ENCODE measurements around the gene RHBDD3.
A peak's percentile ranks its signal among the peaks of the same experiment; 100 is the strongest.

The RHBDD3 gene

DNA sequence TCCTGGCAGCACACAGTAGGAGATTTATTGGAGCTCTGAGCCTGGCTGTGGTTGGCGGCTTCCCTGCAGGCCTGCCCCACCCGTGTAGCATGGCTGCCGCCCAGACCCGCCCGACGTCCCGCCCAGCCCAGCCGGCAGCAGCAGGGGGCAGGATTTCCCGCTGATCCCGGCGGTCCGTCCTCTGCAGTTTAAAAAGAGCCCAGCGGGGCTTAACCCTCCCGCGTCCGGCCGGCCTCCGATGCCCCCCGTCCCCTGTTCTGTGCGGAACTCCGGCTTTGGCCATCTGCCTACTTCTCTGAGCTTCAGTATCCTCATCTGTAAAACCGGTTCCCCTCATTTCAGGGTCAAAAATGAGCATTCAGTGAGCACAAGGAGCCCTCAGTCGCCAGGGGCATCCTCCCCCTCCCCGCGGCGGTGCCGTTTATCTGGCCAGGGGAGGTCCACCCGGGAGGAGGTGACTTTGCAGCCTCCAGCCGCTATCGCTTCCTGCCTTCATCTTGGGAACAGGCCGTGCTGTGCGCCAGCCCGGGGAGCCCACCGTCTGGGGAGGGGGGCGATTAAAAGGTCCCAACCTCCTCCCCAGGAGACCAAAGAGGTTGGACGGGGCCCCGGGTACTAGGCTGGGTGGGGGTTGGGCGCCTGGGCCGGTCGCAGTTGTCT, 38.5 kb upstream of the RHBDD3 start, which contains the start of gene GAS2L1:
GAS2L1 (plus strand) TSS at position 476 of the 660 bp plus-strand sequence. CDS start 1,456 bp downstream, outside the sequence.
- DNase-seq (ENCODE audit: low read depth, low spot score), result peak; percentile 68

- no peak for DNase-seq (ENCODE audit: low read depth, low spot score)
These were observed 38.0 kb upstream of the RHBDD3 start for GRCh38 chr22:29305836-29306174.

DNA sequence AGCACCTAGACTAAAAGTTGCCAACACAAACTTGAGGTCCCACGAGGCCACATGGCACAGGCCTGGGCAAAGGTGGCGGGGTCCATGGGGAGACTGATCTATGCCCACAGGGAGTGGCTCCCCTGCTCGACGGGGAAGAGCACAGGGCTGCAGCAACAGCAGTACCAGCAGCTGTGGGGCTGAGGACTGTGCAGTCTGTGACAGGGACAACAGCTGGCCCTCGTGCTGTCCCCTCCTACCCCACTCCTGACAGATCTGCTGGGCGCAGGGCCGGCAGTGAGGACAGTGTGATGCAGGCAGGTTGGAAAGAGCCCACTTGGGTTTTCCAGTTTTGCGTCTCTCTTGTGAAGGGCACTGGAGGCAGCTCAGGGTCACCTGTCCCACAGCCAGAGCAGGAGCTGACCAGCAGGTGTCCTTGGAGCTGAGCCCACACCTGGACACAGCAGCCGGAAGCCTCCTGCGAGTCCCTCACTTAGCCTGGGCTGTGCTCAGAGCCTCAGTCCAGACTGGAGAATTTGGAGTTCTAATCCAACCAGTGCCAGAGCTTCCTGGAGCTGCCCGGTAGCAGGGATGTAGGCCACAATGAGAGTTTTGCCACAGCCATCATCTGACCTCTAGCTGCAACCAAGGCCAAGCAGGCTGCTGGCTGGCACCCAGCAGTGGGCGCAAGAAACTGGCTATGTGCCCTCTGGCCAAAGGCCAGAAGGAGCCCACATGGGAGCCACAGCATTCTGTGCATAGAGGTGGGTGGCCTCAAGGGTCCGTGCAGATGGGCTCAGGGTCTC, 35.1 kb upstream of the RHBDD3 start:
- DNase-seq (ENCODE audit: low read depth, low spot score), result no peak

GRCh38 chr22:29302402-29302680, 34.6 kb upstream of the RHBDD3 start:
- DNase-seq (ENCODE audit: low read depth, low spot score), result no peak

DNA sequence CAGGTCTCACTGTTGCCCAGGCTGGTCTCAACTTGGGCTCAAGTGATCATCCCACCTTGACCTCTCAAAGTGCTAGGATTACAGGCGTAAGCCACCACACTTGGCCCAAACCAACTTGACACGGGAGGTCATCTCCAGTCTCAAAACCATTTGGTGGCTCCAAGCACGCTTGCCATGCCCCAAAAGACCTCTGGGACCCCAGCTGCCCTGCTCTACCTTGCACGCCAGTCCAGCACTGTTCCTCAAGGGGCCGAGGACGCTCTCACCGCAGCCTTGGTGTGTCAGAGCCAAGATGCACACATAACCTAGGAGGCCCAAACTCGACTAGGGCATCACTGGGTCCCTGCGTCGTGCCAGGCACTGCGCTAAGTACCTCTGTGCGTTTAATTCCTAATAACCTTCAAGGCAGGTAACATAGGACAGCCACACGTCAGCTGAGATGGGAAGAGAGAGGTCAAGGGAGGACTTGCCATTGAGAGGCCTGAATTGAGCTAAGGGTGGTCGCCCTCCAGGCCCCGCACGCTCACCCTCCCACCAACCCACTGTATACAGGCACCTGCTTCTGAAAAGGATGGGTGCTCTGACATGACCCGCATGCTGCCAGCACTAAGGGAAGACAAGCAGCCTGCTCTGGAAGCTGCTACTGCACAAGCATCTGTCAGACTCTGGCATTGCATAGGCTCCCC, 34.1 kb upstream of the RHBDD3 start:
- no peak for DNase-seq (ENCODE audit: low read depth, low spot score)

DNA sequence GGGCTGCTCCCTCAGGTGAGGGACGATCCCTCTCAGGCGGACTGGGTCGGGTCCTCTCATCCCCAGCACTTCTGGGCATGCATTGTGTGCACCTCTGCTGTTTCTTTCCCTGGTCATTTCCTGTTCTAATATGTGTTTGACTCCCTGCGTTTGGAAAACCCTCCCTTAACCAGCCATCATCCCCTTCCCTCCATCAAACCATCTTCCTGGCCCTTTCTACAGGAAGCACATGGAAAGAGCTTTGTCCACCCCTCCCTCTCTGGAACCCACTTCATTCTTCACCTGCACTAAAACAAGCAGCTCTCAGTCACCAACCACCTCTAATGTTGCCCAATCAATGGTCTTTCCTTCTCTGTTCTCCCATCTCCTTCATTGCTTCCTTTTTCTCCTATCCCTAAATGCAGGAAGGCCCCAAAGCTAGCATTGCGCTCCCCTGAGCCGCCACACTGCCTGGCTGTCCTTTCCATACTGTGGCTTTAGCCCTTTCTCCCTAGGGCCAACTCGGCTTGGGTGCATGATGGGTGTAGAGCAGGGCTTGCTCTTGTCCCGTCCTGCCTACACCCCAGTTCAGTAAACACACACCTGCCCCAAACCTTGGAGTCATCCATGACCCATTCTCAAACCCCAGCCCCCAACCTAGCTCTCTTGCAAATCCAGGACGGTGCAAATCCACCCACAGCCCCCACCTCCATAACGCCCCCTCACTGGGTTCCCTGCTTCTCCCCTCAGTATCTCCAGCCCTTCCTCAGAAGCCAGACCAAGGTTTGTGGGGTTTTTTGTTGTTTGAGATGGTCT, 33.2 kb upstream of the RHBDD3 start:
- no peak for DNase-seq (ENCODE audit: low read depth, low spot score)

- no peak for DNase-seq (ENCODE audit: low read depth, low spot score)
These were observed 32.7 kb upstream of the RHBDD3 start for GRCh38 chr22:29300467-29300806.

- DNase-seq (ENCODE audit: low read depth, low spot score), result no peak
These were observed 31.5 kb upstream of the RHBDD3 start for GRCh38 chr22:29299136-29299900.

GRCh38 chr22:29298641-29299040, 30.9 kb upstream of the RHBDD3 start:
- no peak for DNase-seq (ENCODE audit: low read depth, low spot score)

GRCh38 chr22:29292379-29292778, 24.6 kb upstream of the RHBDD3 start:
- no peak for DNase-seq (ENCODE audit: low read depth, low spot score)

GRCh38 chr22:29291215-29291614, 23.4 kb upstream of the RHBDD3 start:
- no peak for DNase-seq (ENCODE audit: low read depth, low spot score)

DNA sequence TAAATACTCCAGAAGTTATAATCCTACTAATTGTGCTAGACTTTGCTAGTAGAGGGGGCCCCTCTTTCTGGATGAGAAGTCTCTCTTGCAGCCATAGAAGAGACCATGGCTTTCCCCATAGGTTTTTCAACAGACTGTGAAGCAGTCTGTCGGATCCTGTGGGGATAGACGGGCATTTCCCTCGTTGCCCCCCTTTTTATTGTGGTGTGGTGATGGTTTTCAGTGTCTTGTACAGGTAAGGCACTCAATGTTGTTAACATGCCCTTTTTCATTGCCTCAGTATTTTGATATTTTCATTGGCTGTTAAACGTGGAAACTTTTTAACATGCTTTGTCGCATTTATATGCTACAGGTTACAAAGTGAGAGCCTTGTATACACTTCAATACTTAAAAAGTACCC, 22.3 kb upstream of the RHBDD3 start:
- DNase-seq (ENCODE audit: low read depth, low spot score), result no peak

DNA sequence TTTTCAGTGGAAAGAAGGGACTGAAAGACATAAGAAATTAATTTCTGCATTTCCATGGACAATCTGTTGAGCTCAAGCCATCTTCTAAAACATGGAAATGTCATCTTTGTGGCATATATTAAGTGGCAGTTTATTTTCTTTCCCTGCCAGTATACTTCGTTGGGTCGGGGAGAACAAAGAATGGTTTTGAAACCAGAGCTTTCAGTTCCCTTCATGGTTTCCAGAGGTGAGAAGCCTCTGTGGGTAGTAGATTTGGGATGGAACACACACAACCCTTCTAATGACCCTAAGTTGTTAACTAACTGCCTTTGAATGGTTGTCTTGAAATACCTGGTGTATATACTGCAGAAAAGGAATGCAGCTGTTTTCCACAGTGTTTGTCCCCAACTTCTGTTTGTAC, 21.1 kb upstream of the RHBDD3 start:
- no peak for DNase-seq (ENCODE audit: low read depth, low spot score)

DNA sequence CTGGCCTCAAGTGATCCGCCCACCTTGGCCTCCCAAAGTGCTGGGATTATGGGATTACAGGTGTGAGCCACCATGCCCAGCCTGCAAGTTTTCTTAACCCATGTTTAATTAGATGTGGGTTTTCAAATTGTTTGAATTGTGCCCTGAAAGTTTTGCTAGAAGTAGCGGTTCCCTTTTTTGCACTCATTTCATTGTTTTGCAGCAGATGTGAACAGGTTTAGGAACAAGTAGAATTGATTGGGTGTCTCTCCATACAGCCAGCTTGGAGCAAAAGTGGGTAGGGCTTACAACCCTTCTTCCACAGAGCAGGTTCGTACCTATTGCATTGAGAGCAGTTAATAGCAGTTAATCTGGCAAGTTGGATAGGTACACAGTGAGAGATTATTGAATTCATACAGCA, 16.4 kb upstream of the RHBDD3 start:
- no peak for DNase-seq (ENCODE audit: low read depth, low spot score)

GRCh38 chr22:29277927-29278326, 10.1 kb upstream of the RHBDD3 start:
- no peak for DNase-seq (ENCODE audit: low read depth, low spot score)

GRCh38 chr22:29275819-29276565, 8.2 kb upstream of the RHBDD3 start:
- DNase-seq (ENCODE audit: low read depth, low spot score), result no peak

GRCh38 chr22:29275167-29275566, 7.4 kb upstream of the RHBDD3 start:
- DNase-seq (ENCODE audit: low read depth, low spot score), result no peak

GRCh38 chr22:29272624-29273023, 4.8 kb upstream of the RHBDD3 start:
- no peak for DNase-seq (ENCODE audit: low read depth, low spot score)

DNA sequence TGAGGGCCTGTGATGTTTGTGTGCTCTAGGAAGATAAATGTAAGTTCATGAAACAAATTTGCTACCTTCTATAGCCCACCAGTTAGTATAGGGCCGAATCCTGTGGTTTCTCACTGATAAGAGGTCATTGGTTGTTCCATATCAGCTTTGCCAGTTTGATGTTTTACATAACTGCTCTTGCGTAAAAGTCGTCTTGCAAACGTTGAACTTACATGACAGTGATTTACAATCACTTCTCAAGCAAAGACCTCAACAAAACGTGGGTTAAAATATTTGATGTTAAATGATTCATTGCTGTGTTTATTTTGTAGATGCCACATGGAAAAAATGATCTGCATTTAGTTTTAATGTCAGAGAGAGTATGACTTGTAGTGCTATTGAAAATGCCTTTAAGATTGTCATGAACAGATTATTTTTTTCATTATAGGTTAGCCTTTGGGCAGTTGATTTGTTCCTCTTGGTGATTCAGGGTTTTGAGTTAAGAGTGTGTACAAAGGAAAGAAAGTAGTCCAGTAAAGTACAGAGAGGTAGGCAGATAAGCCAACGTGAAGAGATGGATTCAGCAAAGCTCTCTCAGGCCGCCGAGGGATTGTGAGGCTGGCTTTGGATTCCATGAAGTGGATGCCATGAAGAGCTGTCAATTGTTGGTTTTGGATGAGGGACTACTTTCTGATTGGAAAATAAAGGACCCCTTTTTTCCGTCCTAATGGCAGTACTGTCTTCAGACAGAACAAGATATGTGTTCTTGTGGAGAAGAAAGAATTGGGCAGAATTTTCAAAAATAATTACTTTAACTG, 2.9 kb upstream of the RHBDD3 start:
- DNase-seq (ENCODE audit: low read depth, low spot score), result no peak
